ENCODE results near the gene SLC11A1. TPM values are rescaled to one million over a fixed set of nuclear protein-coding genes. Genes with fewer than 3 reads are reported as not detected.

SLC11A1 gene
- total RNA-seq, 1 experiment from 2014 or later = 0.27 TPM

GRCh38 chr2:218427741-218428140, 45.7 kb downstream of the SLC11A1 start:
- in situ Hi-C loops (cut with HindIII; ENCODE audit: low sequenced_read_pairs) = no loop called here
- DNase-seq (ENCODE audit: low spot score) = no peak

GRCh38 chr2:218428846-218429558, 46.9 kb downstream of the SLC11A1 start:
- DNase-seq (ENCODE audit: low spot score) = no peak
- in situ Hi-C loops (cut with HindIII; ENCODE audit: low sequenced_read_pairs) = no loop called here

GRCh38 chr2:218429911-218430692, 48.0 kb downstream of the SLC11A1 start:
- DNase-seq (ENCODE audit: low spot score) = no peak
- in situ Hi-C loops (cut with HindIII; ENCODE audit: low sequenced_read_pairs) = no loop called here

DNA sequence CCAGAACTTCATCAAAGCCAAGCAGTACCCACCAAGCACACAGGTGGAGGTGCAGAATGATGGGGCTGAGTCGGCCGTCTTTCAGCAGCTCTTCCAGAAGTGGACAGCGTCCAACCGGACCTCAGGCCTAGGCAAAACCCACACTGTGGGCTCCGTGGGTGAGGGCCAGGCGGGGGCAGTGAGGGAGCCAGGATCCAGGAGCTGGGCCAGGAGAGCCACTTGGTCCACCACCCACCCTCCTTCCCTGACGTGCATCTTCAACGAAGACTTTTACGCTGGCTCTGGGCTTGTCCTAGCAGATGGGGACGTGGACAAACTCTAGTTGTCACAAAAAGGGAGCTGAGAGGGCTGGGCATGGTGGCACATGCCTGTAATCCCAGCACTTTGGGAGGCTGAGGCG, 48.6 kb downstream of the SLC11A1 start:
- in situ Hi-C loops (cut with HindIII; ENCODE audit: low sequenced_read_pairs) = no loop called here
- no peak for DNase-seq (ENCODE audit: low spot score)

- in situ Hi-C loops (cut with HindIII; ENCODE audit: low sequenced_read_pairs) = no loop called here
- DNase-seq (ENCODE audit: low spot score) = no peak
These were observed 49.8 kb downstream of the SLC11A1 start for GRCh38 chr2:218431878-218432277.

DNA sequence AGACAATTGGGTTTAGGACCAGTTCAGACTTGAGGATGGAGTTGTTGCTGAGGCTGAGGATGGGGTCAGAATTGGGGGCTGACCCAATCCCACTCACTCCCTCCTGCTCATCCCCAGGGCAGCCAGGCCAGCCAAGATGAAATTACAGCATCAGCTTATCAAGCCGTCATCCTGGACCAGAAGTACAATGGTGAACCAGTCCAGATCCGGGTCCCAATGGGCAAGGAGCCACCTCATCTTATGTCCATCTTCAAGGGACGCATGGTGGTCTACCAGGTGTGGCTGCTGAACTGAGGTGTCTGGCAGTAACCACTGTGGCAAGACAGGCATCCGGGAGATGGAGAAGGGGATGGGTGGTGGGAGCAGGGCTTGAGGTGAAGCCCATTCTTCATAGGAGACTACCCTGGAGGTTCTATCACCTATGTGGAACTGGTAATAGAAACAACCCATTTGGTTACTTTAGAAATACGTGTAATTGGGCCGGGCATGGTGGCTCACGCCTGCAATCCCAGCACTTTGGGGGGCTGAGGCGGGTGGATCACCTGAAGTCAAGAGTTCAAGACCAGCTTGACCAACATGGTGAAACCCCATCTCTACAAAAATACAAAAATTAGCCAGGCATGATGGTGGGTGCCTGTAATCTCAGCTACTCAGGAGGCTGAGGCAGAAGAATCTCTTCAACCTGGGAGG, 50.7 kb downstream of the SLC11A1 start:
- no peak for DNase-seq (ENCODE audit: low spot score)
- in situ Hi-C loops (cut with HindIII; ENCODE audit: low sequenced_read_pairs) = no loop called here

- in situ Hi-C loops (cut with HindIII; ENCODE audit: low sequenced_read_pairs) = no loop called here
- DNase-seq (ENCODE audit: low spot score) = no peak
These were observed 52.4 kb downstream of the SLC11A1 start for GRCh38 chr2:218434456-218434855.

- in situ Hi-C loops (cut with HindIII; ENCODE audit: low sequenced_read_pairs) = no loop called here
- DNase-seq (ENCODE audit: low spot score) = no peak
These were observed 53.2 kb downstream of the SLC11A1 start for GRCh38 chr2:218435003-218435982.

- in situ Hi-C loops (cut with HindIII; ENCODE audit: low sequenced_read_pairs) = no loop called here
- DNase-seq (ENCODE audit: low spot score) = no peak
These were observed 54.9 kb downstream of the SLC11A1 start for GRCh38 chr2:218436992-218437391.

GRCh38 chr2:218437969-218438368, 55.9 kb downstream of the SLC11A1 start:
- in situ Hi-C loops (cut with HindIII; ENCODE audit: low sequenced_read_pairs) = no loop called here
- no peak for DNase-seq (ENCODE audit: low spot score)

DNA sequence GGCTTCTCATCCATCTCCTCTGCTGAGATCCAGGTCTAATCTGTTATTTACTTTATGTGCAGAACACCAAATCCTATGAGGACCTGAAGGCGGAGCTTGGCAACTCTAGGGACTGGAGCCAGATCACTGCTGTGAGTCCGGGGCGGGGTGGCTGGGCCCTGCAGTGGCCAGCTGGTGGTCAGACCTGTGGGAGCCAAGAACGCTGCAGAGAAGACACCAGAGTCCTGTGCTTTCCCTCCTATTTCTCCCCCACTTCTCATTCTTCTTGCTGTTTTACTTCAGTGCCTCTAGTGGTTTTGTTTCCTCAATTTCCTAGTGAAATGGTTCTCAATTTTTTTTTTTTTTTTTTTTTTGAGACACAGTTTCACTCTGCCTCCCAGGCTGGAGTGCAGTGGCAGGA, 56.5 kb downstream of the SLC11A1 start:
- in situ Hi-C loops (cut with HindIII; ENCODE audit: low sequenced_read_pairs) = no loop called here
- peak; percentile 69 for DNase-seq (ENCODE audit: low spot score)

GRCh38 chr2:218444692-218445357, 62.8 kb downstream of the SLC11A1 start:
- in situ Hi-C loops (cut with HindIII; ENCODE audit: low sequenced_read_pairs) = no loop called here
- no peak for DNase-seq (ENCODE audit: low spot score)

GRCh38 chr2:218445602-218446001, 63.5 kb downstream of the SLC11A1 start:
- in situ Hi-C loops (cut with HindIII; ENCODE audit: low sequenced_read_pairs) = no loop called here
- no peak for DNase-seq (ENCODE audit: low spot score)

Other genes starting within 250 kb of the SLC11A1 start
- gene CXCR1, start 215.3 kb upstream of the SLC11A1 start, total RNA-seq (2014; rRNA removed; shearing (Covaris generic)) = not detected in 2 replicates
- gene ARPC2, start 165.1 kb upstream of the SLC11A1 start, total RNA-seq (2014; rRNA removed; shearing (Covaris generic)) = 263 and 286 TPM in 2 replicates
- not detected in 2 replicates for gene GPBAR1, start 121.3 kb upstream of the SLC11A1 start, total RNA-seq (2014; rRNA removed; shearing (Covaris generic))
- gene AAMP, start 112.1 kb upstream of the SLC11A1 start, total RNA-seq (2014; rRNA removed; shearing (Covaris generic)) = 128 and 217 TPM in 2 replicates
- 37.5 and 44.6 TPM in 2 replicates for gene PNKD, start 111.8 kb upstream of the SLC11A1 start, total RNA-seq (2014; rRNA removed; shearing (Covaris generic))
- gene TMBIM1, start 89.8 kb upstream of the SLC11A1 start, total RNA-seq (2014; rRNA removed; shearing (Covaris generic)) = 83.7 and 100 TPM in 2 replicates
- gene CATIP, start 25.4 kb upstream of the SLC11A1 start, total RNA-seq (2014; rRNA removed; shearing (Covaris generic)) = 0.25 and 2.7 TPM in 2 replicates
- 68.2 and 86.5 TPM in 2 replicates for gene CTDSP1, start 17.6 kb downstream of the SLC11A1 start, total RNA-seq (2014; rRNA removed; shearing (Covaris generic))
- gene VIL1, start 36.9 kb downstream of the SLC11A1 start, total RNA-seq (2014; rRNA removed; shearing (Covaris generic)) = not detected in 2 replicates
- gene USP37, start 186.1 kb downstream of the SLC11A1 start, total RNA-seq (2014; rRNA removed; shearing (Covaris generic)) = 10.7 and 25.6 TPM in 2 replicates
- gene CNOT9, start 186.6 kb downstream of the SLC11A1 start, total RNA-seq (2014; rRNA removed; shearing (Covaris generic)) = 85.2 and 92.8 TPM in 2 replicates
- 1.2 and 1.3 TPM in 2 replicates for gene PLCD4, start 225.6 kb downstream of the SLC11A1 start, total RNA-seq (2014; rRNA removed; shearing (Covaris generic))

Measured in G401 (cell line).